DOHH2 (cell line): Measurements from ENCODE around the gene MRTFB.
A peak's percentile ranks its signal among the peaks of the same experiment; 100 is the strongest.

ENCODE experiments used
- H3F3A ChIP-seq: fragments of 200-600 bp; sonication (generic), shearing (Covaris generic); 2 replicates; pipeline ENCODE4 v1.6.0; 2016; ENCODE audit warnings: antibody characterized with exemption, mild to moderate bottlenecking; ENCODE audit not compliant: control insufficient read depth, insufficient read depth
- H3K27ac ChIP-seq: fragments of 200-600 bp; sonication (generic); 2 replicates; pipeline ENCODE4 v1.5.1; 2014; ENCODE audit warnings: low read depth, mild to moderate bottlenecking, low read length, moderate library complexity
- H3K27me3 ChIP-seq: fragments of 200-600 bp; sonication (generic); 2 replicates; pipeline ENCODE4 v1.6.1; 2014; ENCODE audit warnings: mild to moderate bottlenecking, low read length, mixed read lengths; ENCODE audit not compliant: control insufficient read depth
- H3K36me3 ChIP-seq: fragments of 200-600 bp; sonication (generic); 2 replicates; pipeline ENCODE4 v1.6.1; 2014; ENCODE audit warnings: mild to moderate bottlenecking, low read length, moderate library complexity, mixed read lengths; ENCODE audit not compliant: control insufficient read depth
- H3K4me1 ChIP-seq: fragments of 200-600 bp; sonication (generic); 2 replicates; pipeline ENCODE4 v1.6.1; 2014; ENCODE audit warnings: mild to moderate bottlenecking, low read length, mixed read lengths; ENCODE audit not compliant: control insufficient read depth
- H3K4me2 ChIP-seq: fragments of 200-600 bp; sonication (generic); 2 replicates; pipeline ENCODE4 v1.6.0; 2014; ENCODE audit warnings: mild to moderate bottlenecking, low read length, moderate library complexity
- H3K4me3 ChIP-seq: fragments of 200-600 bp; sonication (generic); 2 replicates; pipeline ENCODE4 v1.5.1; 2014; ENCODE audit warnings: mild to moderate bottlenecking, low read length, mixed read lengths
- H3K79me2 ChIP-seq: fragments of 200-600 bp; sonication (generic); 2 replicates; pipeline ENCODE4 v1.6.1; 2014; ENCODE audit warnings: mild to moderate bottlenecking, low read length, mixed read lengths; ENCODE audit not compliant: control insufficient read depth
- H3K9me2 ChIP-seq: fragments of 200-600 bp; sonication (generic); replicated peaks from 2 replicates; pipeline ENCODE4 v1.6.1; 2014; ENCODE audit warnings: mild to moderate bottlenecking, low read length, mixed read lengths; ENCODE audit not compliant: control insufficient read depth
- H3K9me3 ChIP-seq: fragments of 200-600 bp; sonication (generic); 2 replicates; pipeline ENCODE4 v1.6.1; 2014; ENCODE audit warnings: antibody characterized with exemption, low read length, mixed read lengths; ENCODE audit not compliant: control insufficient read depth, insufficient read depth
- H4K20me1 ChIP-seq: fragments of 200-600 bp; sonication (generic); 2 replicates; pipeline ENCODE4 v1.6.0; 2014; ENCODE audit warnings: low read depth, mild to moderate bottlenecking, antibody characterized with exemption, low read length, moderate library complexity; ENCODE audit not compliant: control insufficient read depth, insufficient read depth
- EZH2phosphoT487 ChIP-seq: fragments of 200-600 bp; sonication (generic); IDR thresholded peaks from 2 replicates; pipeline ENCODE4 v1.6.1; 2017; ENCODE audit warnings: borderline replicate concordance, mild to moderate bottlenecking, antibody characterized with exemption, low read length, moderate library complexity, mixed read lengths
- TF ChIP-seq, protein P1 (sequence below): fragments of 200-600 bp; sonication (generic); IDR thresholded peaks from one replicate; pipeline ENCODE4 v1.5.1; 2014; ENCODE audit warnings: antibody characterized with exemption, mild to moderate bottlenecking, low read depth, low read length; ENCODE audit not compliant: poor library complexity, severe bottlenecking

Gene MRTFB

GRCh38 chr16:14196011-14196410 lies 124.9 kb downstream of the MRTFB start:
- no peak for TF ChIP-seq EZH2phosphoT487
- TF ChIP-seq, protein P1, sequence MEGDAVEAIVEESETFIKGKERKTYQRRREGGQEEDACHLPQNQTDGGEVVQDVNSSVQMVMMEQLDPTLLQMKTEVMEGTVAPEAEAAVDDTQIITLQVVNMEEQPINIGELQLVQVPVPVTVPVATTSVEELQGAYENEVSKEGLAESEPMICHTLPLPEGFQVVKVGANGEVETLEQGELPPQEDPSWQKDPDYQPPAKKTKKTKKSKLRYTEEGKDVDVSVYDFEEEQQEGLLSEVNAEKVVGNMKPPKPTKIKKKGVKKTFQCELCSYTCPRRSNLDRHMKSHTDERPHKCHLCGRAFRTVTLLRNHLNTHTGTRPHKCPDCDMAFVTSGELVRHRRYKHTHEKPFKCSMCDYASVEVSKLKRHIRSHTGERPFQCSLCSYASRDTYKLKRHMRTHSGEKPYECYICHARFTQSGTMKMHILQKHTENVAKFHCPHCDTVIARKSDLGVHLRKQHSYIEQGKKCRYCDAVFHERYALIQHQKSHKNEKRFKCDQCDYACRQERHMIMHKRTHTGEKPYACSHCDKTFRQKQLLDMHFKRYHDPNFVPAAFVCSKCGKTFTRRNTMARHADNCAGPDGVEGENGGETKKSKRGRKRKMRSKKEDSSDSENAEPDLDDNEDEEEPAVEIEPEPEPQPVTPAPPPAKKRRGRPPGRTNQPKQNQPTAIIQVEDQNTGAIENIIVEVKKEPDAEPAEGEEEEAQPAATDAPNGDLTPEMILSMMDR = no peak
- H4K20me1 ChIP-seq = no peaks in the 10 kb centered on the region
- H3F3A ChIP-seq = no peaks in the 10 kb centered on the region
- no peaks in the 10 kb centered on the region for H3K9me2 ChIP-seq
- no peaks in the 10 kb centered on the region for H3K79me2 ChIP-seq
- peaks cover 18% of the 10 kb centered on the region for H3K4me1 ChIP-seq
- no peaks in the 10 kb centered on the region for H3K36me3 ChIP-seq
- H3K27ac ChIP-seq = no peak overlapping the region
- H3K4me2 ChIP-seq = peak overlapping the region; percentile 21
- no peaks in the 10 kb centered on the region for H3K9me3 ChIP-seq
- no peak overlapping the region for H3K4me3 ChIP-seq
- H3K27me3 ChIP-seq = no peaks in the 10 kb centered on the region

DNA sequence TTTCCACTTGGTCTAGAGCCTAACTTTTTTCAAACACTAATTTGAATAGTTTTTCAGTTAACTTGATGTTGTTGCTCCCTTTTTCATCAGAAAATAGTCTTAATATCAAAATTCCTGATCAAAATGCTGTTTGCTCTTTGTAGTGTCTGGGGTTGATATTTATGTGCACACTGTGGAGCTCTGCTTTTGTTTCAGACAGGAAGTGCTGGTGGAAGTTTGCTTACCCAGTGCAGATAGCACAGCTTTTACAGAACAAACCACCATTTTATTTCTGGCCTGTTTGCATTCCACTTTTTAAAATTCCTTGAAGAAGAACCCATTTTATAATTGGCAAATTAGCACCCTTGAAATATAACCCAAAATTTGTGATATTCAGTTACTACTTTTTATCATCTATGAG lies 125.4 kb downstream of the MRTFB start:
- Histone ChIP-seq H3K4me2 (peak overlapping the region; percentile 21), H3K27me3 (no peaks in the 10 kb centered on the region), H3K79me2 (no peaks in the 10 kb centered on the region), H3K9me3 (no peaks in the 10 kb centered on the region), H3K4me1 (peaks cover 18% of the 10 kb centered on the region), H4K20me1 (no peaks in the 10 kb centered on the region), H3K36me3 (no peaks in the 10 kb centered on the region), H3K4me3 (no peak overlapping the region), H3K9me2 (no peaks in the 10 kb centered on the region), H3K27ac (no peak overlapping the region), H3F3A (no peaks in the 10 kb centered on the region)
- TF ChIP-seq, protein P1 = no peak
- no peak for TF ChIP-seq EZH2phosphoT487

DNA sequence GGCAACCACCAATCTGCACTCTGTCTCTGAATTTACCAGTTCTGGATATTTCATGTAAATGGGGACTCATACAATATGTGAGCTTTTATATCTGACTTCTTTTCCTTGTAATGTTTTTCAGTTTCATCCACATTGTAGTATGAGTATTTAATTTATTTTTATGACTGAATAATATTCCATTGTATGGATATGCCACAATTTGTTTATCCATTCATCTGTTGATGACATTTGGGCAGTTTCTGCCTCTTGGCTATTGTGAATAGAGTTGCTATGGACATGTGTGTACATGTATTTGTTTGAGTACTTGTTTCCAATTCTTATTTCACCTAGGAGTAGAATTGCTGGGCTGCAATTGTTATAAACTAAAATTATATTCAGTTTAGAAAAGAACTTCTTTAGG lies 126.9 kb downstream of the MRTFB start:
- H3K79me2 ChIP-seq = no peaks in the 10 kb centered on the region
- H3K9me2 ChIP-seq = no peaks in the 10 kb centered on the region
- no peaks in the 10 kb centered on the region for H3K36me3 ChIP-seq
- peaks cover 18% of the 10 kb centered on the region for H3K4me1 ChIP-seq
- H3K9me3 ChIP-seq = no peaks in the 10 kb centered on the region
- H3K4me2 ChIP-seq = no peak overlapping the region
- TF ChIP-seq, protein P1 = no peak
- no peak for TF ChIP-seq EZH2phosphoT487
- no peaks in the 10 kb centered on the region for H3F3A ChIP-seq
- no peak overlapping the region for H3K27ac ChIP-seq
- no peaks in the 10 kb centered on the region for H3K27me3 ChIP-seq
- no peaks in the 10 kb centered on the region for H4K20me1 ChIP-seq
- no peak overlapping the region for H3K4me3 ChIP-seq

- H3K9me3 ChIP-seq = no peaks in the 10 kb centered on the region
- H3K27ac ChIP-seq = no peak overlapping the region
- peaks cover 15% of the 10 kb centered on the region for H3K4me1 ChIP-seq
- no peak overlapping the region for H3K4me3 ChIP-seq
- H4K20me1 ChIP-seq = no peaks in the 10 kb centered on the region
- H3K27me3 ChIP-seq = no peaks in the 10 kb centered on the region
- no peaks in the 10 kb centered on the region for H3K9me2 ChIP-seq
- no peaks in the 10 kb centered on the region for H3K36me3 ChIP-seq
- H3K79me2 ChIP-seq = no peaks in the 10 kb centered on the region
- TF ChIP-seq, protein P1 = no peak
- TF ChIP-seq EZH2phosphoT487 = no peak
- H3K4me2 ChIP-seq = no peak overlapping the region
- H3F3A ChIP-seq = no peaks in the 10 kb centered on the region
Measured at GRCh38 chr16:14198572-14198971, 127.5 kb downstream of the MRTFB start.
